Ishikawa (cell line): Measurements from ENCODE around the gene TGFBR3L.

Experiments
- CEBPB ChIP-seq: IDR thresholded peaks from 2 replicates; pipeline ENCODE4 v1.6.1; 2012
- CREB1 ChIP-seq: IDR thresholded peaks from 2 replicates; pipeline ENCODE4 v1.6.1; 2012; ENCODE audit warnings: low read depth
- EGR1 ChIP-seq: IDR thresholded peaks from 2 replicates; pipeline ENCODE4 v1.6.1; 2012
- EP300 ChIP-seq: IDR thresholded peaks from 2 replicates; pipeline ENCODE4 v1.6.1; 2012; ENCODE audit warnings: borderline replicate concordance
- FOXM1 ChIP-seq: IDR thresholded peaks from 2 replicates; pipeline ENCODE4 v1.6.1; 2012; ENCODE audit warnings: low read depth, borderline replicate concordance
- MAX ChIP-seq: IDR thresholded peaks from 2 replicates; pipeline ENCODE4 v1.6.1; 2012
- NFIC ChIP-seq: IDR thresholded peaks from 2 replicates; pipeline ENCODE4 v1.6.1; 2012
- RAD21 ChIP-seq: IDR thresholded peaks from 2 replicates; pipeline ENCODE4 v1.6.1; 2012; ENCODE audit warnings: low read depth
- REST ChIP-seq: IDR thresholded peaks from 2 replicates; pipeline ENCODE4 v1.6.1; 2012; ENCODE audit warnings: low read depth, mild to moderate bottlenecking
- TAF1 ChIP-seq: IDR thresholded peaks from 2 replicates; pipeline ENCODE4 v1.6.1; 2012; ENCODE audit warnings: low read depth, mild to moderate bottlenecking
- TCF12 ChIP-seq: IDR thresholded peaks from 2 replicates; pipeline ENCODE4 v1.6.1; 2012; ENCODE audit warnings: low read depth
- TEAD4 ChIP-seq: IDR thresholded peaks from 2 replicates; pipeline ENCODE4 v1.6.1; 2012
- USF1 ChIP-seq: IDR thresholded peaks from 2 replicates; pipeline ENCODE4 v1.6.1; 2012
- YY1 ChIP-seq: IDR thresholded peaks from 2 replicates; pipeline ENCODE4 v1.6.1; 2012; ENCODE audit warnings: low read depth
- ZBTB7A ChIP-seq: IDR thresholded peaks from 2 replicates; pipeline ENCODE4 v1.6.1; 2012; ENCODE audit warnings: low read depth

Gene TGFBR3L

GRCh38 chr19:7926727-7927604 is 12.3 kb downstream of the TGFBR3L start:
- TF ChIP-seq MAX = no peak
- TF ChIP-seq EP300 = no peak
- TF ChIP-seq CEBPB = no peak
- TF ChIP-seq CREB1 = no peak
- TF ChIP-seq FOXM1 = no peak
- no peak for TF ChIP-seq YY1
- TF ChIP-seq EGR1 = no peak
- no peak for TF ChIP-seq TEAD4
- no peak for TF ChIP-seq TCF12
- no peak for TF ChIP-seq TAF1
- no peak for TF ChIP-seq USF1
- no peak for TF ChIP-seq NFIC
- no peak for TF ChIP-seq REST
- no peak for TF ChIP-seq RAD21
- TF ChIP-seq ZBTB7A = no peak

- no peak for TF ChIP-seq MAX
- TF ChIP-seq REST = no peak
- no peak for TF ChIP-seq TCF12
- no peak for TF ChIP-seq CREB1
- TF ChIP-seq USF1 = no peak
- TF ChIP-seq EGR1 = no peak
- TF ChIP-seq TEAD4 = no peak
- TF ChIP-seq YY1 = no peak
- no peak for TF ChIP-seq TAF1
- TF ChIP-seq FOXM1 = no peak
- no peak for TF ChIP-seq CEBPB
- TF ChIP-seq RAD21 = no peak
- no peak for TF ChIP-seq EP300
- TF ChIP-seq ZBTB7A = no peak
- TF ChIP-seq NFIC = no peak
Observed at GRCh38 chr19:7927605-7928333, 13.1 kb downstream of the TGFBR3L start.

GRCh38 chr19:7928334-7928706 is 13.7 kb downstream of the TGFBR3L start:
- TF ChIP-seq REST (no peak), TAF1 (no peak), TEAD4 (no peak), USF1 (no peak), EP300 (no peak), MAX (no peak), CREB1 (no peak)
